Vagina (tissue), 2 donors: Measurements from ENCODE around the gene SEMA4C.

Experiments used
- CTCF ChIP-seq, 3 experiments: fragments of 450-650 bp in 2 of 3; fragments of 200-600 bp in 1 of 3; sonication (generic) in 1 of 3; IDR thresholded peaks; one replicate each; pipeline ENCODE4 v1.5.1; 2017 to 2019; ENCODE audit warnings: antibody characterized with exemption in 3 of 3, mild to moderate bottlenecking in 2 of 3, moderate library complexity in 2 of 3
- POLR2A ChIP-seq, 2 donors: fragments of 450-650 bp; IDR thresholded peaks; one replicate each; pipeline ENCODE4 v1.6.1; 2017; ENCODE audit warnings: antibody characterized with exemption in 2 of 2, mild to moderate bottlenecking in 2 of 2, moderate library complexity in 2 of 2

- TF ChIP-seq CTCF (IDR thresholded peaks at IDR 0.05), result no peak
- no peak for TF ChIP-seq POLR2A (IDR thresholded peaks at IDR 0.05)
Measured at GRCh38 chr2:96878796-96879544, 9.1 kb upstream of the SEMA4C start.
